ENCODE results near the gene C20orf96.
"Not testable (repeated sequence)": the region's sequence is repeated elsewhere in the genome, so short reads cannot be mapped to it uniquely, and the experiment has no call there.

Gene C20orf96

DNA sequence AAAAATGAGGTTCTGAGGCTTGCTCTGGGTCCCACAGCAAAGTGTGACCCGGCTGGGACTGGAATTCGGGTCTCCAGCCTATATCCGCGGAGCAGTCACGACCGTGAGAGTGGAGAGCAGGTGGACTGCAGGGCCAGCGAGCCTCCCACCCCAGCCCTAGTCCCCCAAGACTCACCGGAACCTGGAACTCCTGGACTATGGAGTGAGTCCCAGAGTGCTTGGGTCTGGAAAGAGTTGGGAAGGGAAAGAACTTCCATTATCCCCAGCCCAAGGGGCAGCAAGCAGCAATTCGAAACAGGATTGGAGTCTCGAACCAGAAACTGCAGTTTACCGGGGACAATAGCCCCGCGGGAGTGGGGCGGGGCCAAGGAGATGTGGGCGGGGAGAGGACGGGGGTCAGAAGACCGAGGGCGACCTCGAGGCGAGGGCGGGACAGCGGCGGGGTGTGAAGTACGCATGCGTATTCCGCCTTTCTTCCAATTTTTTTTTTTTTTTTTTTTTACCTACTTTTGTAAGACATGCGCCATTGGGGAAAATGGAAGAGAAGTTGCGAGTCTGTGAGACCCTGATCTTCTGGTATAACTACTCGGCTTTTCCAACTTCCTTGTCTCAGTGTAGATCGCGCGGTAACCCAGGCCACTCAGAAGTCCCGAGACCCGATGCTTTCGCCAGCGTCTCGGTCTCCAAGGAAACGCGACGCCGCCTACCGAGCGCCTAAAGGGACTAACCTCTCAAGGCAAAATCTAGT is at the start of gene C20orf96:
Gene C20orf96 (minus strand): TSS at position 667 of the 748 bp plus-strand sequence. CDS start 140 bp downstream, at position 527.
- peak; percentile 85 for DNase-seq (ENCODE audit: low read depth)

GRCh38 chr20:336040-336439 is 45.5 kb upstream of the C20orf96 start:
- not testable (repeated sequence) for DNase-seq (ENCODE audit: low read depth)

GRCh38 chr20:334578-334977 is 44.0 kb upstream of the C20orf96 start:
- no peak for DNase-seq (ENCODE audit: low read depth)

- DNase-seq (ENCODE audit: low read depth) = no peak
Observed at GRCh38 chr20:330233-331149, 39.9 kb upstream of the C20orf96 start.

- no peak for DNase-seq (ENCODE audit: low read depth)
Observed at GRCh38 chr20:329851-330232, 39.3 kb upstream of the C20orf96 start.

DNA sequence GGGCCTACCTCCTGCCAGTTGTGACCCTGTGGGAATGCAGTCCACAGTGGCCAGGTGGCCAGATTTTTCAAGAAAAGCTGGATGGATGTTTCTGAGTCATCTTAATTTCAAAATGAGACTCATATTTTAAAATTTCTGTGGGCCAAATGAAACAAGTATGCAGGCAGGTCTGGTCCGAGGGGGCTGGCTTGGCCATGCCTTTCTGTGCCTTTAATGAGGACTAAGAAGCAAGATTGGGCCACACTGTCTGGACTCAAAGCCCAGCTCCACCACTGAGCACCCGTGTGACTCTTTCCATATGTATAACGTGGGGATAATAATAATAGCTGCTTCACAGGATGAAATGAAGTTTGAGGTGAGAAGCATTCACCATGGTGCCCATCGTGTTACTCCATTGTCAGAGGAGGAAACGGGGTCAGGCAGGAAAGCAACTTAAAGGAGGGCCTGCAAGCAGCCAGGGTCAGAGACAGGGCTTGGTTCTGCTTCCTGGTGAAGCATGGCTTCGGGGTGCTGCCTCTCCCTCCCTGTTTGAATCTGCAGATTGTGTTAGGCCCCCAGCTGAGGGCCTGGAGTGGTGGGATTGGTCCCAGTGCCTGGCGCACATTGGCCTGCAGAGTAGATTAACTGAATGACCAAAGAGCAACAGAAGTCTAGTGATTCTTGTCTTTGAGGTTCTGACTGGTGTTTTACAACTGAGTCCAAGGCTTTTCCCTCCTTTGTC is 38.6 kb upstream of the C20orf96 start:
- no peak for DNase-seq (ENCODE audit: low read depth)

- no peak for DNase-seq (ENCODE audit: low read depth)
Observed at GRCh38 chr20:328027-328974, 37.8 kb upstream of the C20orf96 start.

- peak; percentile 78 for DNase-seq (ENCODE audit: low read depth)
Observed at GRCh38 chr20:327186-328026, 36.9 kb upstream of the C20orf96 start.

DNA sequence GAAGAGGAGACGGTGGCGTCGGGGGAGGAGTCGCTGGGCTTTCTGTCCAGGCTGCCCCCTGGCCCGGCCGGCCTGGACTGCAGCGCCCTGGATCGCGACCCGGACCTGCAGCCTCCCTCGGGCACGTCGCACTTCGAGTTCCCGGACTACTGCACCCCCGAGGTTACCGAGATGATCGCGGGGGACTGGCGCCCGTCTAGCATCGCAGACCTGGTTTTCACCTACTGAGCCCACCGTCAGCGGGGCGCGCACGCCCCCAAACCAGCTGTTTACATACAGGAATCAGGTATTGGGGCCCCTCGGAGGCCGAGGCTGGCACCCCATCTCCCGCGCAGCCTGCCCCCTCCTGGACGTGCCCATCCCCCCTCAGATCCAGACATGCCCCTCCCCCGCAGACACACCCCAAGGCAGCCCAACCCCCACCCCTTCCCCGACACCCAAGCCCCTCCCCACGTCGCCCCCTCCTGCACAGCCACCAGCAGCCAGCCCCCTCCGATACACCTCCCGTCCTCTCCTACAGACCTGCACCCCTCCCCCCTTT is 36.2 kb upstream of the C20orf96 start:
- DNase-seq (ENCODE audit: low read depth) = no peak

DNA sequence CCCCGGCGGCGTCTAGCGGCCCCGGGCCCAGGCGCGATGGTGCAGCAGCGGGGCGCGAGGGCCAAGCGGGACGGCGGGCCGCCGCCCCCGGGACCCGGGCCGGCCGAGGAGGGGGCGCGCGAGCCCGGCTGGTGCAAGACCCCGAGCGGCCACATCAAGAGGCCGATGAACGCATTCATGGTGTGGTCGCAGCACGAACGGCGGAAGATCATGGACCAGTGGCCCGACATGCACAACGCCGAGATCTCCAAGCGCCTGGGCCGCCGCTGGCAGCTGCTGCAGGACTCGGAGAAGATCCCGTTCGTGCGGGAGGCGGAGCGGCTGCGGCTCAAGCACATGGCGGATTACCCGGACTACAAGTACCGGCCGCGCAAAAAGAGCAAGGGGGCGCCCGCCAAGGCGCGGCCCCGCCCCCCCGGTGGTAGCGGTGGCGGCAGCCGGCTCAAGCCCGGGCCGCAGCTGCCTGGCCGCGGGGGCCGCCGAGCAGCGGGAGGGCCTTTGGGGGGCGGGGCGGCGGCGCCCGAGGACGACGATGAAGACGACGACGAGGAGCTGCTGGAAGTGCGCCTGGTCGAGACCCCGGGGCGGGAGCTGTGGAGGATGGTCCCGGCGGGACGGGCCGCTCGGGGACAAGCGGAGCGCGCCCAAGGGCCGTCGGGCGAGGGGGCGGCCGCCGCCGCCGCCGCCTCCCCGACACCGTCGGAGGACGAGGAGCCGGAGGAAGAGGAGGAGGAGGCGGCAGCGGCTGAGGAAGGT is 35.5 kb upstream of the C20orf96 start:
- peak; percentile 50 for DNase-seq (ENCODE audit: low read depth)

GRCh38 chr20:325045-325888 is 34.7 kb upstream of the C20orf96 start, which contains the start of gene SOX12:
Gene SOX12 (plus strand): TSS chr20:325552. CDS start chr20:325925, 373 bp downstream.
- DNase-seq (ENCODE audit: low read depth) = peak; percentile 98

GRCh38 chr20:324177-325044 is 33.9 kb upstream of the C20orf96 start:
- peak; percentile 93 for DNase-seq (ENCODE audit: low read depth)

GRCh38 chr20:316316-317068 is 25.9 kb upstream of the C20orf96 start:
- DNase-seq (ENCODE audit: low read depth) = no peak

DNA sequence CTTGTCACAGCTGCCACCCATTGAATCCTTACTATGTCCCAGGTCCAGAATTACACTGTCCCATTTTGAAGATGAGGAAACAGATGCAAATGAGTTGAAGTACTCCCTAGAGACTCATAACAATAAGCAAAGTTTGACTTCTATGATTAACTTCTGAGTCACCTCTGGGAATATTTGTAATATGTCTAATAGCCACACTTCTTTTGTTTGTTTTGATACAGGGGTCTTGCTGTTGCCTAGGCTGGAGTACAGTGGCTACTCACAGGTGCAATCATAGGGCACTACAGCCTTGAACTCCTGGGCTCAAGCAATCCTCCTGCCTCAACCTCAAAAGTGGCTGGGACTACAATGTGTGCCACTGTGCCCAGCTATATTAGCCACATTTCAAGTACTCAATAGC is 23.4 kb upstream of the C20orf96 start:
- DNase-seq (ENCODE audit: low read depth) = no peak

DNA sequence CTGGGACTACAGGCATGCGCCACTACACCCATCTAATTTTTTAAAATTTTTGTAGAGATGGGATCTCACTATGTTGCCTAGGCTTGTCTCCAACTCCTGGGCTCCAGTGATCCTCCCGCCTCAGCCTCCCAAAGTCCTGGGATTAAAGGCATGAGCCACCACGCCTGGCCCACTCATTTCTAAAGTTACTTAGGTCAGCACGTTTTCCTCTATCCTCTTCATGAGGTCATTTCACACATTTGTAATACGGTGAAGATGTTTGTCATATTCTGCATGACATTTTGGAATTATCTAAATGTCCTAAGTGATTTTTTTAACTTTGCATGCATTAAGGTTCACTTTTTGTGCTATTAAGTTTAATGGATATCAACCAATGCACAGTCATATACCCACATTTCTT is 22.9 kb upstream of the C20orf96 start:
- no peak for DNase-seq (ENCODE audit: low read depth)

DNA sequence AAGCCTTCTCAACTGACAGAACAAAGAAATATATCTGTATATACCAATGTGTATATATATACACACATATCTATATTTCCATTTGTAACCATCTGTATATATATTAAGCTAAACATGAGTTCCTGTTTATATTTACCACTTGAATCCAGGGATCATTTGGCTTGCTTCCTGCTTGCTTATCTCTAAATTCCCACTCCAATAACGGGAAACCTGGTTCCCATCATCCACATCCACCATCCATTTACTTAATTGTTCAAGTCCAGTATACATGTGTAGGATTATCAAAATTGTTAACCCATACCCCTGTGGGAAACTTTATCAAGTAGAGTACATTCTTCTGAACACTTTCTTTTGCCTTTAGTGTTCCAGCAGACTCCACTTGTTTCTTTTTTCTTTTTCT is 22.3 kb upstream of the C20orf96 start:
- no peak for DNase-seq (ENCODE audit: low read depth)

Data from activated T-cell treated with anti-CD3 and anti-CD28 coated beads for 48 hours (primary cell).